ENCODE measurements around the gene TMEM132D. TPM values are rescaled to one million over a fixed set of nuclear protein-coding genes. Genes with fewer than 3 reads are reported as not detected.

The TMEM132D gene
- total RNA-seq, 1 experiment from 2014 or later = not detected

DNA sequence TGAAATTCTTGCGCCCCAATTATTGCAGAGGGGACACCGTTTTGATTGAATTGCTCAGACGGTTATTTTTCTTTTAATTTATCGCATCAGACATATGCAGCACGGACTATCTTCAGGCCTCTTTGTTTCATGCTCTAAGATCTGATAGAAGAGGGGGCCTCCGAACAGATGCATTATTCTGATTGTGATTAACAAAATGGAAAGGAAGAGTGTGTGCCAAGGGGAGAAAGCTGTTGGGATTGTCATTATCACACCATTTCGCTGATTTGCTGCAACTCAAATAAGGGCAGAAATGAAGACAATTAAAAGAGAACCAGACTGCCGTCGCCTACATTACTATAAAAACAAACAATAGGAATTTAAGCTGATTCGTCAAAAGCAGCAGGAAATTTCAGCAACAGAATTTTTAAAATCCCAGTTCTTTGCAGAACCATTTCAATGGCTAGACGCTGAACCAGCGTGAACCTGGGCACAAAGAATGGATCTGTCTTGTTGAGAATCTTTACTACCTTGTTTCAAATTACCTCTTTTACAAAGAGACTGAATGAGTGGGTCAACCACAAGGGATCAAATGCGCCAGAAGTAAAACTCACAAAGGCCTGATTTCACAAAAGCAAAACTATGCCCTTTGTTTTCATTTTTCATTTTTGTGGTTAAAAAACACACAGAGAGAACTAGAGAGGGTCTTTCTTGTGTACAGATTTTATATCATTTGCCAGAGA lies 30.6 kb downstream of the TMEM132D start:
- no peak for TF ChIP-seq SIN3A (IDR thresholded peaks at IDR 0.05; ENCODE audit: borderline replicate concordance, insufficient read depth, low read depth, low read length)
- no peak for ATAC-seq
- in situ Hi-C loops (cut with HindIII; ENCODE audit: low pct_unique_long_range_greater_than_20kb, low sequenced_read_pairs) (no loop called here), intact Hi-C loops (cut with micrococcal nuclease; ENCODE audit: unreplicated experiment) (no loop called here)
- CTCF ChIA-PET = no interaction called here
- Histone ChIP-seq H3K36me3 (ENCODE audit: control insufficient read depth, insufficient read depth, low read length) (no peaks in the 10 kb centered on the region), H3K27me3 (ENCODE audit: control insufficient read depth, insufficient read depth, low read length) (no peaks in the 10 kb centered on the region), H3K4me3 (ENCODE audit: low read depth in 2 of 2, low read length in 2 of 2) (no peak overlapping the region), H3K27ac (ENCODE audit: low read length) (no peak overlapping the region), H3K9me3 (ENCODE audit: control insufficient read depth, insufficient read depth, low read depth, low read length) (no peaks in the 10 kb centered on the region), H3K4me1 (ENCODE audit: control insufficient read depth, insufficient read depth, low read length) (no peaks in the 10 kb centered on the region)
- DNase-seq (ENCODE audit: low read depth, low spot score) = no peak
- POLR2A ChIA-PET = no interaction called here
- no TSS peak for BruUV-seq (replicated peaks)

- ATAC-seq (no peak), DNase-seq (ENCODE audit: low read depth, low spot score) (no peak)
- in situ Hi-C loops (cut with HindIII; ENCODE audit: low pct_unique_long_range_greater_than_20kb, low sequenced_read_pairs) (no loop called here), intact Hi-C loops (cut with micrococcal nuclease; ENCODE audit: unreplicated experiment) (no loop called here)
- TF ChIP-seq POLR2AphosphoS5 (IDR thresholded peaks at IDR 0.05; ENCODE audit: low read depth, low read length) = no peak
- no peak for TF ChIP-seq REST (IDR thresholded peaks at IDR 0.05; ENCODE audit: insufficient read depth in 1 of 2, low read depth in 2 of 2, low read length in 1 of 2)
- no peak for TF ChIP-seq TCF7L2 (IDR thresholded peaks at IDR 0.05; ENCODE audit: low read depth, low read length)
- H3K27ac ChIP-seq (ENCODE audit: low read length) = no peak overlapping the region
- no peaks in the 10 kb centered on the region for H3K4me1 ChIP-seq (ENCODE audit: control insufficient read depth, insufficient read depth, low read length)
- no peak overlapping the region for H3K4me3 ChIP-seq (ENCODE audit: low read depth in 2 of 2, low read length in 2 of 2)
- no peaks in the 10 kb centered on the region for H3K9me3 ChIP-seq (ENCODE audit: control insufficient read depth, insufficient read depth, low read depth, low read length)
- CTCF ChIA-PET = no interaction called here
- H3K27me3 ChIP-seq (ENCODE audit: control insufficient read depth, insufficient read depth, low read length) = no peaks in the 10 kb centered on the region
- POLR2A ChIA-PET = no interaction called here
- no peaks in the 10 kb centered on the region for H3K36me3 ChIP-seq (ENCODE audit: control insufficient read depth, insufficient read depth, low read length)
- BruUV-seq (replicated peaks) = no TSS peak
These were observed 31.5 kb downstream of the TMEM132D start for GRCh38 chr12:129871991-129872972.

DNA sequence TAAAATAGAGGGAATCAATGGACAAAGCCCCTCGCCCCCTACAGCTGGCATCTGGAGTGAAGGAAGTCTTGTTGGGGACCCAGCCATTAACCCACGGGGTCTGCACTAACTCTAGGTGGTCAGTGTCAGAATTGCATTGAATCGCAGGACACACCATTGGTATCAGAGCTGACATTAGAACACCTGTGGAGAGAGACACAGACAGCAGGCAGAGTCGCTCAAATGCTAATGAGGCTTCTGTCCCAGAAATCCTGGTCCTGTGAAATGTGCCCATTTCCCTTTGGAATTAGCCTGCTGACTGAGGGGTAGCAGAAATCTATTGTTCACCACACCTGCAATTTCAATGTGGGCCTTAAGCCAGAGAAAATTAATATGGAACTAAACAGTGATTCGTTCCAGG lies 33.0 kb downstream of the TMEM132D start:
- ATAC-seq (no peak), DNase-seq (ENCODE audit: low read depth, low spot score) (no peak)
- ChIA-PET CTCF (no interaction called here), POLR2A (no interaction called here)
- H3K27me3 ChIP-seq (ENCODE audit: control insufficient read depth, insufficient read depth, low read length) = no peaks in the 10 kb centered on the region
- no peaks in the 10 kb centered on the region for H3K9me3 ChIP-seq (ENCODE audit: control insufficient read depth, insufficient read depth, low read depth, low read length)
- BruUV-seq (replicated peaks) = no TSS peak
- H3K4me3 ChIP-seq (ENCODE audit: low read depth in 2 of 2, low read length in 2 of 2) = no peak overlapping the region
- no peak overlapping the region for H3K27ac ChIP-seq (ENCODE audit: low read length)
- no peaks in the 10 kb centered on the region for H3K4me1 ChIP-seq (ENCODE audit: control insufficient read depth, insufficient read depth, low read length)
- no peaks in the 10 kb centered on the region for H3K36me3 ChIP-seq (ENCODE audit: control insufficient read depth, insufficient read depth, low read length)
- intact Hi-C loops (cut with micrococcal nuclease; ENCODE audit: unreplicated experiment) (no loop called here), in situ Hi-C loops (cut with HindIII; ENCODE audit: low pct_unique_long_range_greater_than_20kb, low sequenced_read_pairs) (no loop called here)
- TF ChIP-seq CTCF (IDR thresholded peaks at IDR 0.05) (no peak), REST (IDR thresholded peaks at IDR 0.05; ENCODE audit: insufficient read depth in 1 of 2, low read depth in 2 of 2, low read length in 1 of 2) (no peak), SIN3A (IDR thresholded peaks at IDR 0.05; ENCODE audit: borderline replicate concordance, insufficient read depth, low read depth, low read length) (no peak)
